DMS153 treated with DMSO at 0.1 percent for 48 hours (cell line): ENCODE data around the gene GJD4.

Experiments used
- DNase-seq: peaks from one replicate; lab custom pipeline; 2025; ENCODE audit not compliant: unreplicated experiment; lab: John Stamatoyannopoulos, UW

The GJD4 gene

DNA sequence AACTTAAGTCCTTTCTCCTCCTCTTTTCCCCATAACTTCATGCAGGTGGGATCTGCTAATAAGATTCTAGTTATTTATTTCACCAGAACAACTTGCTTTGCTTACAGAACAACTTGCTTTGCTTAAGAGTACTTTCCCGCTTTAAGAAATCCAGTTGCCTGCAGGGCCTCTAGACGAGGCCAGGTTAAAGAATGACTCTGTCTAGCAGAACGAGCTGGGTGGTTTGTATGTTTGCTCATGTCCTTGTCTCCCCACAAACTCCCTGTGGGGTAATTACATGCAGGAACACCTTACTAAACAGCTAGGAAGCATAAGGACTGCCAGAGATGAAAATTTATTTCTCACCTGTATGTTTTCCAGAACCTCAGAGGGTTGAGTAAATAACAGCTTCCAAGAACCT lies 45.8 kb downstream of the GJD4 start:
- no peak for DNase-seq

DNA sequence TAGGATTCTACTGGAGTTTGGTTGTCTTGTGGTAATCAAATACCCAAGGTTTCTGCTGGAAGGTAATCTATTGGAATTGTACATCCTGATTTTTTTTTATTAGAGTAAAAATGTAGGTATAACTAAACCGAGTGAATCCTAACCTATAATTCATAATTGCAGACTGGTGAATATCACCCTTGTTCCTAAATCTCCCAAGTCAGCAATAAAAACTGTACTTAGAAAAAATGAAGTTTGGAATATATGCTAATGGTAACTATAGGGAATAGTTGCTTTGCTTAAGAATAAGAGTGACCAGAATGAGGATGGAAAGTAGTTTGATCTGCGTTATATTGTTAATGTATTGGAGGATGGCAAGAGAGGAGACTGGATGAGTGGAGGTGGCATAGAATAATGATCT lies 47.7 kb downstream of the GJD4 start:
- DNase-seq: no peak

DNA sequence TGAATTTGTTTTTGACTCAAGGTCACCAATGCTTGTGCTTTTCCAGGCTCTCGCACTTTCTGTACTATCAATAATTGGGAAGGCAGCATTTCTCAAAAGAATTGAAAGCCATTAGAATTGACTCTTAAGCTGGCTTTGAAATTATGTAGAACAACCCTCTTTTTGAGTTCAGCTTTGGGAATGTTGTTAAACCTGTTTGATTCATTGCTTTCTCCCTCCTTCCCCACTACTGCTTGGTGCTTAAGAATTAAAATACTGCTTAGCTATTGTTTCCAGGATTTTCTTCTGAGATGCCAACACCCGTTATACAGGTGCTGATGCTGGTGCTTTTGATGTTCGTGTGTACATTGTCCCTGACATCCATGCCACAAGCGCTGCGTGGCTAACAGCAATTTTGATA lies 52.5 kb downstream of the GJD4 start:
- DNase-seq: no peak
